NCI-H345 (cell line): ENCODE data around the gene CCDC146.
A peak's percentile ranks its signal among the peaks of the same experiment; 100 is the strongest.
"Not testable (repeated sequence)": the region's sequence is repeated elsewhere in the genome, so short reads cannot be mapped to it uniquely, and the experiment has no call there.

Experiments used
- DNase-seq: peaks from one replicate; lab custom pipeline; 2025; lab: John Stamatoyannopoulos, UW

CCDC146 gene

DNA sequence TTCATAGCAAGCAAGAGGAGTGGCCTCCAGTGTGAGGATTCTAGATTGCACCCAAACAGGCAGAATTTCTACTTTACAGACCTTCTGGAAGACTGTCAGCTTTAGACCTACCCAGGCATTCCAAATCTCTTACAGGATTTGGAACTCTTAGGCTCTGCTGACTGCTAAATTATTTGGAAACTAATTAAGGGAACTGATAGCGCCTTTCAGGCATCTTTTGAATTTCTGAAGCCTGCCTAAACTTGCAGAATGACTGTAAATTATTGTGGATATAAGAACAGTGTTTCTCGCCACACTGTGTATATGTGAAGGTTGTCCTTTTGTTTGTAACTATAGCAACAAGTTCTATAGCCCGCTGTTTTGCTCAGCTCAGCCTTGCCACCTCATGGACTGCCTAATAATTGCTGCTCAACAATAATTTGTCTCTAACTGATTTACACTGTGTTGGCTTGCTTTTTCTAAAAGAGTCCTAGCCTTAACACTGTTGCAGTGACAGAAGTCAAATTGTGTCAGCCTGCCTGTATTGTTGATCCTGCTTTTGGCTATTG, 32.6 kb downstream of the CCDC146 start:
- DNase-seq, result not testable (repeated sequence)

DNA sequence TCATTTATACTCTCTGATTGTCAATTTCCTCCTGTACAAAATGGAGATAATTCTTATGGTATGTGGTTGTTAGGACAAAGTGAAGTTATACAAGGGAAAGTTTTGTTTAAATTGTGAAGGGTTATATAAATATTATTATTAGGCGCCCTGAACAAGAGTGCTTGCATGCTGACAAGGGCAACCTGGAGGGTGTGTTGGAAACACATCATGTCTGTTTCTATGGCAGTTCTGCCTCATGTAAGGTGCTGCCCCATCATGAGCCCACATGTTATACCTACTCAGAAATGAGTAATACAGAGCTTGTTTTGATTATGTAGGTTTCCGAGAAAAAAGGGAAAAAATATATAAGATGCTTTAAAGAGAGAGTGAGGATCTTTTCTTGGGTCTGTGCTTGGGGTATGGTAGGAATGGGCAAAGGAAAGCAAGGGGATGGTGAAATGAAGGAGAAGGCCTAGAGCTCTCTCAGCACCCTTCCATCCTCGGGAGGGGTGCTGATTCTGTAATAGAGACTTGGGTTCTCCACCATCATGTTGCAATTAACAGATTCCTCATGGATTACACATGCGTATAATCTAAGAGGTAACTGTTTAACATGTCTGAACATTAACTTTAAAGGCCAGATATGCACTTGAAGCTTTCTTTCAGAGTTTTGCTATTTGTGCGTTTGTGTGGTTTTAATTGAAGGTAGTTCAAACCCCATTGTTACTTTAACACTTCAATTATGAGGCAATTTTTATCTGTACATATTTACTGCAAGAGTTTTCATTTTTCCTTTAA, 33.4 kb downstream of the CCDC146 start:
- not testable (repeated sequence) for DNase-seq

GRCh38 chr7:77157034-77157433, 34.6 kb downstream of the CCDC146 start:
- not testable (repeated sequence) for DNase-seq

GRCh38 chr7:77157446-77157845, 35.0 kb downstream of the CCDC146 start:
- no peak for DNase-seq

DNA sequence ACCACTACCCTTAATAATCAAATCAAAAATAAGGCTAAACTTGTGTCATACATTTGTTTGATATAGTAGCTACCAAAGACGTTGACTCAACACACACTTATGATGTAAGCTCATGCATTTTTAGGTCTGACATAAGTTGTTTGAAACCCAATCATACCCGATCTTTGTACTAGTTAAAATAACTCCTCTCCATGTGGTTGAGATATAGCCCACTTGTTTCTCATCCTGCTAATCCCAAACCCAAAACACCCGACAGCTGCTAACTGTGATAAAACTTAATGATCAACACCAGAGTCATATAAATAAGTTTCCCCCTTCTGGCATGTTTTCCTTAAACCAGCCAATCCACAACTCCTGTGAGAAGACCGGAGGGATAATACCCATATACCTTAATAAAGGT, 48.7 kb downstream of the CCDC146 start:
- DNase-seq, result not testable (repeated sequence)

- DNase-seq, result not testable (repeated sequence)
Measured at GRCh38 chr7:77172437-77173172, 50.2 kb downstream of the CCDC146 start.

- not testable (repeated sequence) for DNase-seq
Measured at GRCh38 chr7:77174418-77174817, 52.0 kb downstream of the CCDC146 start.

- DNase-seq, result not testable (repeated sequence)
Measured at GRCh38 chr7:77175274-77175800, 52.9 kb downstream of the CCDC146 start.

DNA sequence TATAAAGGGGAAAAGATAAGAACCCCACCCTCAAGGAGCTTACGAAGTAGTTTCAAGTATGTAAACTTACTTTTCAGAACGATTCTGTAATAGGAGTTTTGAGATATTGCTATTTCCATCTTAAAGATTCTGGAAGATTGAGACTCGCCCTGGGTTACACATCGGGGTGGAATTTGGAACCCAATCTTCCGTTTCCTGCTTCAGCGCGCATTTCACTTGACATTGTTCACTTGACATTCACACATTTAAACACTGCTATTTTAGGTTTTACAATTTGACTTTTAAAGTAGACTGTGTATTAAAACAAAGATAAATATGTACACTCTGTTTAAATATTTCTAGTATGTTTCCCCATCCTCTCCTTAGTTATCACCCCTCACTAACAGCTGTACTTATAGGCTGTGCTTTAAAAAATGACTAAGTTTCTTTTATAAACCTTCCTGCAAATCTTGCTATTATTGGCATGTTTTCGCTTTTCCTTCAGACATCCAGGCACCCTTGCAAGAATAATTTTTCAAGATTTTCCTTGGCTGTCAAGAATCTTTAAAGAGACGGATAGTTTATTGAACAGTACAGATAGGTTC, 55.0 kb downstream of the CCDC146 start:
- DNase-seq, result not testable (repeated sequence)

DNA sequence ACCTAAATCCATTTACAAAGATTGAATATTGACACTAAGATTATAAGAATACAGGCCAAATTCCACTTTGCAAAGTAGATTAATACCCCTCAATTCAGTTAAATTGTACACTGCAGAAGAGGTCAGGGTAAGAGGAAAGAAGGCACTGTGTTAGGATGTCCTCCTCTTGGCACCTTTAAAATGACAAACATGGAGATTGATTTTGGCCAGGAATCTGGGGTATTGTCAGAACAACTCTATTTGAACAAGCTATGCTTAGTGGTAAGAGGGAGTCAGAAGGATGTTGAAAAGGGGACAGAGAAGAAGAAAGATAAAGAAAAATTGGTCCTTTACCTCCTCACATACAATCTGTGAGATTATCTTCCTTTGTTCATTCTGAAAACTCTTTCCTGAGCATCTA, 55.6 kb downstream of the CCDC146 start:
- DNase-seq, result not testable (repeated sequence)

DNA sequence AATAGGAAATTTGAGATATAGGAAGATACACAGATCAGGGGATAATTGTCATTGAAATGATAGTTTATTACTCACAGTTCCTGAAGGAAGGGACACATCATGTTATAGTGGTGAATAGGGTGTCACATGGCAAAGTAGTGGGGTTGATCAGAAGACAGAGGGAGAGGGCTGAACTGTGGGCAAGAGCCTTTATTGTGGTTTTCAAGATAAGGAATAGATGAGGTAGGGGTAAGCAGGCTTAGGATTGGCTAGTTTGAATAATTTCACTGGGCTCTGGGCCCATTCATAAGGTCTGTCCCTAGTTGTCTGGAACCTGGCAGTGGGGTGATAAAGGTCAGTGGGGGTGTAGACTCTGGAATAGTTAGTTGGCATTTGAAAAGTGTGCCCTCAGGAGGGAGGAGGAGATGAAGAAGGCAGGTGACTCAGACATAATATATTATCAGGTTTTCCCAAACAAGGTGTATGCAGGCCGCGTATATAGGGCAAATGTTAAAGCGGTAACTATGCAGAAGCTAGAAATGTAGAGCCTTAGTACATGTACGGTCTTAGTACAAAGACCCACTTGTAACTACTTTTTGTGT, 58.7 kb downstream of the CCDC146 start:
- no peak for DNase-seq

- DNase-seq, result no peak
Measured at GRCh38 chr7:77181734-77182133, 59.3 kb downstream of the CCDC146 start.

- no peak for DNase-seq
Measured at GRCh38 chr7:77182261-77182660, 59.8 kb downstream of the CCDC146 start.

GRCh38 chr7:77184463-77184862, 62.0 kb downstream of the CCDC146 start:
- no peak for DNase-seq

DNA sequence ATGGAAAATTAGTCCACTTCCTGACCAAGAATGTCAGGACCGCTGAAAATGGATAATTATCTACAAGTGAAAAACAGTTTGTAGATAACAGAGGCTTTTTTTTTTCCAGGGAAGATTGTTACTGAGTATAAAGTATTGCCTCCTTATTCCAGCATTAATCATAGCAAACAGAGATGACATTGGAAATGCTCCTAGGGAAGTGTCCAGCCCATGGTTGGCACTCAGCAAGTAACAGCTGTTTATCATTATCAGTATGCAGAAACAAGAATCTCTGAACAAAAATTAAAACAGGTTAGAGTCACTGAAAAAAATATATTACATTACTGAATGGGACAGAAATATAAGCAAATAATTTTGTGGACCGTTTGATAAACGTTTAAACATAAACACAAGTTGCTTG, 62.6 kb downstream of the CCDC146 start:
- no peak for DNase-seq

GRCh38 chr7:77185866-77186265, 63.5 kb downstream of the CCDC146 start:
- DNase-seq, result no peak

GRCh38 chr7:77188731-77189437, 66.5 kb downstream of the CCDC146 start:
- DNase-seq, result no peak

DNA sequence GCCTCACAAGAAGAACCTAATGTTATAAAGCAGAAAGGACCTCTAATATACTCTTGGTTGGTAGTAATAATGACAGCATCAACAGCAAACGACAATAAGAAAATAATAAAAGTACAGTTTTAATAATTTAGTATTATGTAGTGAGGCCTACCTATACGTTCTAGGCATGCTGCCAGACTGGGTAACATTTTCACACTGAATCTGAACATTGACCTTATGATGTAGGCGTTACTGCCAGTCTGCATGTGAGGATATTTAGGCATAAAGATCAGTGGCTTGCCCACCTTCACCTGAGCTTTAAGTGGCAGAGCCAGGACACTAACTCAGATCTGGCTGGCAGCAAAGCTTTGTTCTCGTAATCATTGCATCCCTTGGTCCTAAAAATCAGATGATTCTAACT, 74.7 kb downstream of the CCDC146 start:
- DNase-seq, result no peak

GRCh38 chr7:77199013-77199966, 76.9 kb downstream of the CCDC146 start, which contains the start of gene FGL2:
Gene FGL2, minus strand, starts transcription at chr7:77199819. Its CDS starts 26 bp downstream, at chr7:77199793.
- peak; percentile 26 for DNase-seq

DNA sequence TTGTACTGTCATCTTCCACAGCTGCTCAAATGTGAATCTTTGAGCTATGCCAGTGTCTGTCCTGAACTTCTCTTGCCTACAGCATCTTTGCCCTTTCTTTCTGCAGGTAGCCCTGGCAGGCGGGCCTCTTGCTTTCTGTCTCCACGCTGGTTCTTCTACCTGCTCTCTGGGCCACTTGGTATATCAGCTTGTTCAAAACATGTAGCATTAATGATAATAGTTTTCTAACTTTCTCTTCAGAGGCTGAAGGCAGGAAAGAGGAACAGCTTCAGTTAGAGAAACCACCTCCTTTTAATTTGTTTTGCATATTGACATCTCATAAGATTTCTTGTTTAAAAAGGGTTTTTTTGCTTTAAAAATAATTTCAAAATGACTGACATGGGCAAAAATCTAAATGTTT, 78.1 kb downstream of the CCDC146 start:
- DNase-seq, result no peak
